GM18951 (cell line): ENCODE results near the gene CHRNE.

Experiments used
- POLR2A ChIP-seq: IDR thresholded peaks from 4 replicates; pipeline ENCODE4 v1.6.1; 2011; ENCODE audit warnings: mild to moderate bottlenecking; ENCODE audit not compliant: insufficient read length, insufficient read depth; ENCODE audit errors: extremely low read depth
- in situ Hi-C: fragments of 300-500 bp; cut with MboI; formaldehyde crosslinking; loops from one replicate; pipeline ENCODE4 v1.12.0; 2022; ENCODE audit warnings: low sequenced_read_pairs, mixed read lengths, inconsistent platforms; ENCODE audit not compliant: unreplicated experiment

The CHRNE gene

GRCh38 chr17:4902540-4902939 is 358 bp downstream of the CHRNE start:
- in situ Hi-C loops = no loop called here
- no peak for TF ChIP-seq POLR2A

DNA sequence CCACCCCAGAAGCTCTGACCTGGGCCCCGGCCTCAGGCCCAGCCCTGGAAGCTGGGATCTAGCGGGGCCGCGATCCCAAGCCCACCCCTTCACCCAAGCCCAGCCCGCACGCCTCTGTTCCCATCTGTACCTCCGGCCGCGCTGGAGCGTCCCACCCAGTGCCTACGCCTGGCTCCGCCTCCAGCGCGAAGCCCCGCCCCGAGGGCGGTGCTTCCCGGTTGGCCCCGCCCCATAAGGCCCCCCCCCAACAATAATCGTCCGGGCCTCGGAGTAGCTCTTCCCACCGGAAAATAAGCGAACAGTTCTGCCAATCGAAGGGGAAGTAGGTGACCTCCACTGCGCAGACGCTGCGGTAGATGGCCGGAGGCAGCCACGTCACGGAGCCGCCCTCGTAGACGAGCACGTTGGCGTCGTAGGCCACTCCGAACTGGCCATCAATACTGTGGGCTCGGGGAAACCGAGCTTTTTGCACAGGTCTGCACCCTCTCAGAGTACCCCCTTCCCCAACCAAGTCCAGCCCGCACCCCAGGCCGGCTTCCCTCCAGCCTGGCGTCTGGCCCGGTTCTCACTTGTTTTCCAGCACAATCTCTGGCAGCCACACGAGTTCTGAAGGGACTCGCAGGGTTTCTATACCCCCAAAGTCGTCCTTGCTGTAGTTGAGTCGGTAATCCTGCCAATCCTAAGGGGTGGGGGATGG is 1.1 kb downstream of the CHRNE start:
- TF ChIP-seq POLR2A = no peak
- in situ Hi-C loops = no loop called here

GRCh38 chr17:4901108-4901647 is 1.7 kb downstream of the CHRNE start:
- no peak for TF ChIP-seq POLR2A
- in situ Hi-C loops = no loop called here

- in situ Hi-C loops = no loop called here
- TF ChIP-seq POLR2A = no peak
Observed at GRCh38 chr17:4900231-4901107, 2.4 kb downstream of the CHRNE start.

GRCh38 chr17:4899341-4900230 is 3.3 kb downstream of the CHRNE start, which contains the start of gene C17orf107:
Gene C17orf107, plus strand, starts transcription at chr17:4899536. Its CDS starts 227 bp downstream, at chr17:4899763.
- peak; percentile 8 for TF ChIP-seq POLR2A
- in situ Hi-C loops = loop anchor here (25.0 kb wide), 1 partner anchor 337 kb away; the partner anchor contains the start of genes GGT6 and MYBBP1A

DNA sequence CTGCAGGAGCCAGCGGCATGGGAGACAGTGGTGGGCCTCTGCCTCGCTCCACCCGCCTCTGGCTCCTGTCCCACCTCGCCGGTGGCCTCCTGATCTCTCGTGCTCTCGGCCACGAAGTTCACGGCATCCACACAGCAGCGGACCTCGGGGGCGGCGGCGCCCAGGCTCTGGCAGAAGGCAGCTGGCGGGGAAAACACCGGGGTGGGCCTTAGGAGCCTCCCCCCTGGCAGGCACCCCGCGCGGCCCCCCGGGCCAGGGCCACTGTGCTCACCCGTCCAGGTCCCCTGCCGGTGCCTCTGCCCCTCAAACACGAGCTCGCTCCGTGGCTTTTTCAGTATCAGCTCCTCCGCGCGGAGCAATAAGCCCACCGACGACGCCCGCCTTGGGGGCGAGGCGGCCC is 4.0 kb downstream of the CHRNE start:
- in situ Hi-C loops = loop anchor here (25.0 kb wide), 1 partner anchor 337 kb away; the partner anchor contains the start of genes GGT6 and MYBBP1A
- no peak for TF ChIP-seq POLR2A

- TF ChIP-seq POLR2A = no peak
- in situ Hi-C loops = loop anchor here (25.0 kb wide), 1 partner anchor 336 kb away; the partner anchor contains the start of genes GGT6 and MYBBP1A
Observed at GRCh38 chr17:4898351-4898750, 4.5 kb downstream of the CHRNE start.

DNA sequence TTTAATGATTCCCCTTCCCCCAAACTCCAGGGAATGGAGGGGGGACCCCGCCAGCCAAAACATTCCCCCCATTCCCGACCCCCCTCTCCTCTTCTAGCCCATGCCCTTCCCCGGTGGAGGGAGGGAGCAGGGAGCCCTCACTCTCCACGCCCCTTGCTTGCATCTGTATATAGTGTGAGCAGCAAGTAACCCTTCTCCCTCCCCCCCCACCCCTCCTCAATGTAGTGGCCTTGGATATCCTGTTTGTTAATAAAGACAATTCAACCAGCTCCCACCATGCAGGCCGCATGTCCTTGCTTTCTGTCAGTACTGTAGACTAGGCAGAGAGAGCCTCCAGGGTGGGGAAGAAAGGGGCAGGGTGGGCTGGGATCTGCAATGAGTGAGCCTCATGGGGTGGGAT is 5.1 kb downstream of the CHRNE start:
- in situ Hi-C loops = loop anchor here (25.0 kb wide), 1 partner anchor 335 kb away; the partner anchor contains the start of genes GGT6 and MYBBP1A
- no peak for TF ChIP-seq POLR2A

- in situ Hi-C loops = loop anchor here (25.0 kb wide), 1 partner anchor 335 kb away; the partner anchor contains the start of genes GGT6 and MYBBP1A
- TF ChIP-seq POLR2A = no peak
Observed at GRCh38 chr17:4897198-4897687, 5.7 kb downstream of the CHRNE start.

DNA sequence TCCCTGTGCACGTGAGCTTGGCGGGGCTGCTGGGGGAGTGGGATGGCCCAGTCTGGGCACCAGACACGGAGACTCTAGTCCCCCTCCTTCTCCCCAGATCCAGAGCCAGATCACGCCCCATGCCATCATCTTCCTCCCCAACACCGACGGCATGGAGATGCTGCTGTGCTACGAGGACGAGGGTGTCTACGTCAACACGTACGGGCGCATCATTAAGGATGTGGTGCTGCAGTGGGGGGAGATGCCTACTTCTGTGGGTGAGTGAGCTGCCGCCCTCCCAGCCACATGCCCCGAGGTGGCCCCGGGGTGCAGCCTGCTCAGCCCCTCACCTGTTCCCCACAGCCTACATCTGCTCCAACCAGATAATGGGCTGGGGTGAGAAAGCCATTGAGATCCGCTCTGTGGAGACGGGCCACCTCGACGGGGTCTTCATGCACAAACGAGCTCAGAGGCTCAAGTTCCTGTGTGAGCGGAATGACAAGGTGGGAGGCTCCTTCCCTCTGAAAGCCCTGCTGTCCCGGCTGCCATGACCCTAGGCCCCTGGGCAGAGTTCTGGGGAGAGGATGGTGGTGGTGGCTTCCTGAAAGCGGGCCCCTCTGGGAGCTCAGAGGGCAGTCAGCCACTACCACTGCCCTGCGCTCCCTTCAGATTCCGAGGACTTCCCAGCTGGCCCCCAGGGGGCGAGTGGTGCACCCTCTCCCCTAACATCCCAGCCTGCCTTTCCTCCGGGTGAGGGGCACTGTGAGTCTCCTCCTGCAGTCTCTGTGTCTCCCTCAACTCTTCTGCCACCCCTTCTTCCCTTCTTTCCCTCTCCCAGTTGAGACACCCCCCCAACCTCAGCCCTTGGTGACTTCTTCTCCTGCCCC is 6.3 kb downstream of the CHRNE start:
- in situ Hi-C loops = loop anchor here (25.0 kb wide), 1 partner anchor 334 kb away; the partner anchor contains the start of genes GGT6 and MYBBP1A
- TF ChIP-seq POLR2A = no peak

DNA sequence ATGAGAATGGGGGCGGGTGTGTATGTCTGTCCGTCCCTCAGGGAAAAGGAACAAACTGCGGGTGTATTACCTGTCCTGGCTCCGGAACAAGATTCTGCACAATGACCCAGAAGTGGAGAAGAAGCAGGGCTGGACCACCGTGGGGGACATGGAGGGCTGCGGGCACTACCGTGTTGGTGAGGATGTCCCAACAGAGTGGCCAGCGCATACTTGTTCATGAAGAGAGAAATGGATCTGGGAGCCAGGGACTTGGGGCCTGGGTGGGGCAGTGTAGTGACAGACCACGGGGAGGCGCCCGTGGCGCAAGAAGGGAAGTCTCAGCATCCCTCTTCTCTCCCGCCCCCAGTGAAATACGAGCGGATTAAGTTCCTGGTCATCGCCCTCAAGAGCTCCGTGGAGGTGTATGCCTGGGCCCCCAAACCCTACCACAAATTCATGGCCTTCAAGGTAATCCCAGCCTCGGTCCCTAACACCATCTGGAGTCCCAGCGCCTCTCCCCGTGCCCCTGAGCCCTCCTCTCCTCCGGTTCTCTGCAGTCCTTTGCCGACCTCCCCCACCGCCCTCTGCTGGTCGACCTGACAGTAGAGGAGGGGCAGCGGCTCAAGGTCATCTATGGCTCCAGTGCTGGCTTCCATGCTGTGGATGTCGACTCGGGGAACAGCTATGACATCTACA is 7.1 kb downstream of the CHRNE start:
- TF ChIP-seq POLR2A = no peak
- in situ Hi-C loops = loop anchor here (25.0 kb wide), 1 partner anchor 333 kb away; the partner anchor contains the start of genes GGT6 and MYBBP1A

- no peak for TF ChIP-seq POLR2A
- in situ Hi-C loops = loop anchor here (25.0 kb wide), 1 partner anchor 333 kb away; the partner anchor contains the start of genes GGT6 and MYBBP1A
Observed at GRCh38 chr17:4895121-4895520, 7.8 kb downstream of the CHRNE start.
